ENCODE data around the gene DDR2.
A peak's percentile ranks its signal among the peaks of the same experiment; 100 is the strongest.
"Not testable (repeated sequence)": the region's sequence is repeated elsewhere in the genome, so short reads cannot be mapped to it uniquely, and the experiment has no call there.

Gene DDR2

DNA sequence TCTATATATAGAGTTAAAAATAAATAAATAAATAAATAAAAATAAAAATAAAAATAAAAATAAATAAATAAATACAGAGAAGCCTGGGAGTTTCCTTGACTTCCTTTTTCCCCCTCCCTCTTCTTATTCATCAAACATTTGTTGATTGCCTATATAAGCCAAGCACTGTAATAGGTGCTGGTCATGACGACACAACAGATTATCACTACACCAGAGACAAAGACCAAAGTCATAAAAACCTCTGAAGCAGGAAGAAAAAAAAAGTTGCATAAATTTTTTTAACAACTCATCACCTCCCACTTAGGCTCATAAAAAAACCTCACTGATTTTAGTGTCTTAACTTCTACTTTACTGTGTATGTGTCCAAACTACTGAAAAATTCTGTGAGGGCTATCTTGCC lies 95.2 kb downstream of the DDR2 start:
- DNase-seq: not testable (repeated sequence)

DNA sequence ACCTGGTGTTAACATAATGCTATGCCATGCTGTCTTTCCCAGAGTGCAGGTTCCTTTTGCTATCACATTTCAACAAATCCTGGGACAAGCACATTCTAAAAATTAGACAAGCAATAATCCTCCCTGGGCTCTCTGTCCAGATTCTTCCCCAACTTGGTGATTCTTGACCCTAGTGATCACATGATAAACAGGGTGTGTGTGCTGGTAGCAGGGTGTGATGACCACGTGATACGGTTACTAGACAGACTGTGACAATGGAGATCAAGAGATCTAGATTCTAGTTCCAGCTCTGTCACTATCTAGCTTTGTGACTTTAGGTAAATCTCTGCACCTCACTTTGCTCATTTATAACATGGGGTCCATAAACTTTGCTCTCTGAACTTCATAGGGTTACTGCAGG lies 96.3 kb downstream of the DDR2 start:
- no peak for DNase-seq

DNA sequence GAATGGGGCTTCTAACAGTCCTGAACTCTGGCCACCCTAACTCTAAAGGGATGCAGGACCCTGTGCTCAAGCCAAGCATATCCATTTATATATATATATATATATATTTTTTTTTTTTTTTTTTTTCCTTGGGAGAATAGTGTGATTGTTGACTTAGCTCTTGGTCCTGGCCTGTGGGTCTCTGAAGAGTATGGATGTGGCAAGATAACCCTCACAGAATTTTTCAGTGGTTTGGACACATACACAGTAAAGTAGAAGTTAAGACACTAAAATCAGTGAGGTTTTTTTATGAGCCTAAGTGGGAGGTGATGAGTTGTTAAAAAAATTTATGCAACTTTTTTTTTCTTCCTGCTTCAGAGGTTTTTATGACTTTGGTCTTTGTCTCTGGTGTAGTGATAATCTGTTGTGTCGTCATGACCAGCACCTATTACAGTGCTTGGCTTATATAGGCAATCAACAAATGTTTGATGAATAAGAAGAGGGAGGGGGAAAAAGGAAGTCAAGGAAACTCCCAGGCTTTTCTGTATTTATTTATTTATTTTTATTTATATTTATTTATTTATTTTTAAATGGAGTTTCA lies 97.0 kb downstream of the DDR2 start:
- DNase-seq: not testable (repeated sequence)

DNA sequence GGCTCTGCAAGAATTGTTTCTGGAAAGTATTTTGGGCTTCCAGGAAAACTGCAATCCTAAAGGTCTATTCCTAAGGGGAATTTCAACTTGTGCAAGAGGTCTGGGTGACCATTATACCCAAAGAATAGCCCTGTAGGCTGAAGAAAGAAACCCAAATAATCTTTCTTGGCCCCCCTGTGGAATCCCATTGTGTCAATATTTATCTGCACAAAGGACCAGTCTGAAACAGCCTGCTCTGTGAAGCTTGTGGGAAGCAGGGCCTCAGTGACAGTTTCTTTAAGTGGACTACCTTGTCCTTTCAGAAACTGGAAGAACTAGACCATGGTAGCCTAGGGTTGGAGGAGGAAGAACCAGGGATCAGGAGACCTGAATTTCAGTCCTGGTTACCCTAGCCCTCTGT lies 99.8 kb downstream of the DDR2 start:
- DNase-seq: no peak

DNA sequence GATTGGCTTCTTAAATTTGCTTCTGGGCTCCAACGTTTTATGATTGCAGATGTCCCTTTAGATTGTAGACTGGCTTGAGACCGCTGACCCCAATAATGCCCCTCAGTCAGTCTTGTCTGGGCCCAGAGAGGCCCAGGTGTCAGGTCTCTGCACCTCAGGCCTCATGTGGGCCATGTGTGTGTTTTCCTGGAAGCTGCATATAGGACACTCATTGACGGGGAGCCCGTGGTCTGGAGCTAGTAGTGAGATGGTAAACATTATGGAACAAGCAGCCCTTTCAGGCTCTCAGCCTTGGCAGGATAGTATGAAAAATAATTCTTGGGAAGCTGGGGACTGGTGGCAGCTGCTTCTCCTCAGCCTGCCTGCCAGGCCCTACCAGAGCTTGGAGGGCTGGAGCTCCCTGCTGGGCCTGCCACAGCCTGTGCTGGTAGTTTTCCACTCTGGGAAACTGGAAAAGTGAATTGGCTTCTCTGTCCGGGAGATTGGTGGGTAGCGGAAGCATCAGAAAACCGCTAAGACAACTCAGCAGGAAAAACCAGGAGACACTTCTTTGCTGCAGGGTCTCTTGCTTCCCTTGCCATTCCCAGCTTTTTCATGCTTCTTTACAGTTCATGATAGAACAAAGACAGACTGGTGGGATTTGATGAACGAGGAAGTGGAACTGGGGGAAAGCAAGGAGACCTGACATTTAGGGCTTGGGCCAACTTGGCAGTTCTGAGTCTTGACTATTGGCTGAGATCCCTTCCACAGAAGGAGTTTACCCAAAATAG lies 100.5 kb downstream of the DDR2 start:
- no peak for DNase-seq

DNA sequence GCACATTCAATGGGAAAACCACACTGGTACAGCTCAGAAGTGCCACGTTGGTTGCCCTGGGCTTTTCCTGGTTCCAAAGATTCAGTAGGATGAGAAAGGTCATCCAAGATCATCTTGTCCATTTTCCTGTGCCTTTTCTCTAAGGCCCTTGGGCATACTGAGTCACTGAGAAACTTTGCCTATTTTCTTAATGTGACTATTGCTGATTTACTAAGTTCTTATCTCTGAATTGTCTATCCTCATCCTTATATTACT lies 101.0 kb downstream of the DDR2 start:
- DNase-seq: no peak

DNA sequence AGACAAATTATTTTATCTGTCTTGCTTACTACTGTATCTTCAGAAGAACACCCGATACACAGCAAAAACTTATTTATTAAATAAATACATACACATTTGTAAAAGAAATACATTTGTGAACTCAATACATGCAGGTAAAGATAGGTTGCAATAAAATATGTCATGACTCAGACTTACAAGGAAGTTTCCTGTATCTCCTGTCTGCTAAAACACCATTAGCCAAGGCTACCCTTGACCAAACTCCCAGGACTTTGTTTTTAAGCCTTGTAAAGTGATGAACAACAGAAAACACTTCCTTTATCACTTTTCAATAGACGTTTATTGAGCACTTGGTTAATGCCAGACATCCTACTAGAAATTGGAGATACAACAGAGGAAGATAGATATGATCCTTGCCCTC lies 101.8 kb downstream of the DDR2 start:
- no peak for DNase-seq

DNA sequence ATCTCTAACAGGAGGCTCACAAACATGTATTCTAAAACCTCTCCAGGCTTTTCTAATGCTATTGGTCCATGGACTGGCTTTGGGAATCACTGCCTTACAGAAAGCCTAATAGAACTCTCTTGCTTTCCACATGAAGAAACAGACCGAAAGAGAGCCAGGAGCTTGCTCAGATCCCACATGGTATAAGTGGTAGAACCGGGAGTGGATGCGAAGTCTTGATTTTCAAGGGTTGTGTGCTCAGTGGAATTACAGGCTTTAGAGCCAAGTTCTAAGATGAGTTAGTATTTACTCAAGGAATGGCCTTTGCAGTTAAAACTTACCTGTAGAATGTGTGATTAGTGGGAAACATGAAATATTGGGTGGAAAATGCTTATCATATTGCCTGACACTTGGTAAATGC lies 103.9 kb downstream of the DDR2 start:
- DNase-seq: no peak

DNA sequence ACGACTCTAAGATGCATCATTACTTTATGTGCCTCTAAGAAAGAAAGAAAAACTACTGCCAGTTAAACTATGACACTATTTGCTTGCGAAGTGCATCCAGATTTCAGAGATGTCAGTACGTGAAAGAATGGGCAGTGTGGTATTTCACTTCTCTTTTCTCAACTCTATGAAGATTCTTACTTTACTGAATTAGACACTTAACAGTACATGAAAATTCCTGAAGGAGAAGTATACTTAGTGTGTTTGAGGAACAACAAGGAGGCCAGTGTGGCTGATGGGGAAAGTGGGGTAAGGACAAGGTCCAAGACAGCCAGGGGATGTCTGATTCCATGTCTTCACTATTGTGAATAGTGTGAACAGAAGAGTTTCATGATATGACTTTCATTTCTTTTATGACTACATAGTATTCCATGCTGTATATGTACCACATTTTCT lies 104.4 kb downstream of the DDR2 start:
- no peak for DNase-seq

DNA sequence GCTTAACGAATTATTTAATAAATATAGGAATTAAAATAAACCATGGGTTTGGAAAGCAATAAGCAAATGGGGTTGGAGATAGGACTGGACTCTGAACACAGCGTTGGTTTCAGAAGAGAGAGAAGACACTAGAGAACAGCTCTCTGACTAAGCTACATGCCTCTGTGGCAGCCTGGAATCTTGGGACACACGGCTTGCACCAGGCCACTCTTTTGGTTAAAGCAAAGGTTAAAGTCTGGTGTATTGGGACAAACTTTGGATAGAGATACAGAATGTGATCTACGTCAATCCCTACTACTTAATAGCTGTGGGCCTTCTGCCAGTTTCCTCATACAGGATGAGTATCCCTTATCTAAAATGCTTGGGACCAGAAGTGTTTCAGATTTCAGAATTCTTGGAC lies 108.5 kb downstream of the DDR2 start:
- no peak for DNase-seq

DNA sequence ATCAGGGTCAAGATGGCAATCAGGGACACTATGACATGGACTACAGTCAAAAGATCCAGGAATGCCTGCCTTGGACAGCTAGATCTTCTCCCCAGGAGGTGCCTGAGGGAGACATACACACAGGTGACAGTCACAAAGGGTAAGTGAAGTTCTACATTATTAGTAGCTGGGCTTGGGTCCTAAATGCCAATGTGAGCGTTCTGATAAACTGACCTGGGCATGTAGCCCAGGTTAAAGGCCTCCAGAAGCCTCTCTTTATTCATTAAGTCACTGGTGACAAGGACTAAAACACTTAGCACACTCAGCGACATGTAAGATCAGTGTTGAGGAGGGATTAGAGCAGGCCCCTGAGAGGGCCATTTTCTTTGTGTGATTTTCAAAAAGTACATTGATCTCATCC lies 109.3 kb downstream of the DDR2 start:
- no peak for DNase-seq

DNA sequence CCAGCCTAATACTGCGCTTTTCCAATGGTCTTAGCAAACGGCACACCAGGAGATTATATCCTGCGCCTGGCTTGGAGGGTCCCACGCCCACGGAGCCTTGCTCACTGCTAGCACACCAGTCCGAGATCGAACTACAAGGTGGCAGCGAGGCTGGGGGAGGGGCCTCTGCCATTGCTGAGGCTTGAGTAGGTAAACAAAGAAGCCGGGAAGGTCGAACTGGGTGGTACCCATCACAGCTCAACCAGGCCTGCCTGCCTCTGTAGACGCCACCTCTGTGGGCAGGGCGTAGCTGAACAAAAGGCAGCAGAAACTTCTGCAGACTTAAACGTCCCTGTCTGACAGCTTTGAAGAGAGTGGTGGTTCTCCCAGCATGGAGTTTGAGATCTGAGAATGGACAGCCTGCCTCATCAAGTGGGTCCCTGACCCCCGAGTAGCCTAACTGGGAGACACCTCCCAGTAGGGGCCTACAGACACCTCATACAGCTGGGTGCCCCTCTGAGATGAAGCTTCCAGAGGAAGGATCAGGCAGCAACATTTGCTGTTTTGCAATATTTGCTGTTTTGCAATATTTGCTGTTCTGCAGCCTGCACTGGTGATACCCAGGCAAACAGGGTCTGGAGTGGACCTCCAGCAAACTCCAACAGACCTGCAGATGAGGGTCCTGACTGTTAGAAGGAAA lies 114.1 kb downstream of the DDR2 start:
- not testable (repeated sequence) for DNase-seq

DNA sequence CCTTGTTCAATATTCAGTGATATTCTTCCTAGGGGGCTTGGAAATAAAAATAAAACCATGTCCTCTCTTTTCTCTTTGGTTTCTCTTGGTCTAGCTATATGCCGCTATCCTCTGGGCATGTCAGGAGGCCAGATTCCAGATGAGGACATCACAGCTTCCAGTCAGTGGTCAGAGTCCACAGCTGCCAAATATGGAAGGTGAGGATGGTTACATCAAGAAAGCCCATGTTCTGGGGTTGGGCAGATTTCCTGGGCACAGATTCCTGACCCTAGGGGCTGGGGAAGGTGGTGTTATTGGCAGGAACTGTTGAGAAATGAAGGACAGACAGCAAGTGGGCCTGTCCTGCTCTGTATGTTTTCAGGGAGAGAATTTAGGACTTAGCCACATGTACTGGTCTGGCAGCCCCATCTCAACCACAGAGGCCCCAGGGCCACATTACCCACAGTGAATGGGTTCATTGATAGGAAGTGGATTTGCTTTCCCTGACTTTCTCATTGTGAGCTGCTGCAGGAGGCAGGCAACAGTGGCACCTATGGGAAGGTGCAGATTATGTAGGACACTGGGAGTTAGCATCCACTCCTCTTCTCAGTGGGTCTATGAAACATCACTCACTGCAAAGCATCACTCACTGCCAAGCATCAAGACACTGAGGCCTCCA lies 120.9 kb downstream of the DDR2 start:
- no peak for DNase-seq

DNA sequence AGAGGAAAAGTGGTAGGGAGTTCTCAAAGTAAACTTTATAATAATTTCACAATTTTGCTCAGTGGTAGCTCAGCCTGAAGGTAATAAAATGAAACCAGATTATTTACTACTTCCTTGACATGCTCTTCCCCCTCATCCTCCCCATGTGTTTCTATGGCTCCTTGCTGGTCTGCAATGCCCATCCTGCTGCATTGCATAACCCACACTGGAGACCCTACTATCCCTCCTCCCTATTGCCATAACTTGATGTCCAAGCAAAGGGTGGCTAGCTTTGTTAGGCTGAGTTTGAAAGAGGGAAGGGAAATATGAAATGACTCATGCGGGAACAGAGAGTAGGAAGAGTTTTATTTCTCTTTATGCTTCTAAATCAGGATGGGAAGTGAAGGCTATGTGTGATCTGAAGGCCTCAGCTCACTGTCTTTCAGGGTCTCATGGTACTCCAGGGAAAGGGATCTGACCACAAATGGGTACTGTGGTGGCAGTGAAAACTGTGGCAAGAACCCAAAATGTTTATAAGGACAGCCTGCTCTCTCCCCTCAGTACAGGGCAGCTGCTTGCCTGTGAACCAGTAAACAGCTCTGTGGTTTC lies 121.8 kb downstream of the DDR2 start:
- no peak for DNase-seq

DNA sequence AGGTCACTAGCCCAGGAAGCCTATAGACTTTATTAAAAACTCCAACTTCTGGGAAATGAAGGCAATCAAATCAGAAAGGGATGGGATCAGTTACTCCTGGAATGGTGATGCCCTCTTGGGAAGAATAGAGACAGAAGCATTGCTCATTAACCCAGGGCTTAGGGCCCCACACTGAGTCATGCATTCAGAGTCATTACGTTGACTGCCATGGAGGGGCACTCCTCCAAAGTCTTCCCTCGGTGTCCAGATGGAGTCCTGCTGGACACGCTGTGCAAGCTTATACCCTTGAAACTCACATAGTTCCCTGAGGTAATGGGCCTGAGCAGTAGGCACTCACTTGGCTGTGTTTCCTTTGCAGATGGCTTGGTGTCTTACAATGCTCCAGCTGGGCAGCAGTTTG lies 123.0 kb downstream of the DDR2 start:
- DNase-seq: peak in 1 of 2 experiments; percentile 32

DNA sequence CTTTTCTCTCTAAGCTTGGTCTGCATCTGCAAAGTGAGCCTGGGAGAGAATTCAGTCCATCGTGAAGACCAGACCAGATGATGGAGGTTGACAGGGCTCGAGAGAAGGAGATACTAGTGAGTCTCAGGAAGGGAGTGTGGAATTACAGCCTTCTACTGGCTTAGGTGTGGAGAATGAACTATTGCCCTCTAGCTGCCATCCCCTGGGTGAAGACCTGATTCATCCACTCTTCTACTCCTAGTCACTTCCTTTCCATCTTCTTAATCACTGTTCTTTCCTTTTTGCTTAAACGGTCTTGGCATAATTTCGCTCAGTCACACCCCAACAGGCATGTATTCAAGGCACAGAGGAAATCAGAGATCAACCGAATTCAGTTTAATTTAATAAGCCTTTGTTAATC lies 124.3 kb downstream of the DDR2 start:
- DNase-seq: no peak

DNA sequence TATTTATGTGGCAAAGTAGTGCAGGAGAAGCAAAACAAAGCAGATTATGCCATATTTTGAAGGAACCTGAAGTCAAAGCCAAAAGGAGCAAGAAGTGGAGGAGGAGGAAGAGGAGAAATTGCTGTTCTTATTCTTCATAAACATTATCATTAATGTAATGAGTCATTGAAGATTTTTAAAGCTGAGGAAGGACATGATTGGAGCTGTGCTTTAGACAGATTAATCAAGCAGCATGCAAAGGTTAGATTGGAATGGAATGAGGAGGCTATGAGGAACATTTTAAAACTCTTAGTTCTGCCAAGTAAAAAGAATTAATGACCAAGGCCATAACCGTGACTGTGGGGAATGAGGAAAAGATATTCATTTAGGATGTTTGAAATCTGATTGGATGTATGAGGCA lies 125.2 kb downstream of the DDR2 start:
- no peak for DNase-seq

DNA sequence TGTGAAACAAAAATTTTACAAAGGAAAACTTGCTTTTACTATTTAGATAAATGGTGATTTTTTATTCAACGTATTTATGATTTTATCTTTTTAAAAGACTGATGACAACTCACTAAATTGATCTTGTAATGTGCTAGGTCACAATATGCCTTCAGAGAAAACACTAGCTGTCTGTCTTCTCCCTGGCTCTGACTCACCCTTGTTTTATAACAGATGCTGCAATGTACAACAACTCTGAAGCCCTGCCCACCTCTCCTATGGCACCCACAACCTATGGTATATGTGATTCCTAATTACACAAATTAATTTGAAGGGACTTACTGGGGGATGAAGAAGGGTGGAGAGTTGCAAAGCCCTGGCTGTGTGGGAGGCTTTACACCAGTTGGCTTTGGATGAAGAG lies 133.5 kb downstream of the DDR2 start:
- no peak for DNase-seq

DNA sequence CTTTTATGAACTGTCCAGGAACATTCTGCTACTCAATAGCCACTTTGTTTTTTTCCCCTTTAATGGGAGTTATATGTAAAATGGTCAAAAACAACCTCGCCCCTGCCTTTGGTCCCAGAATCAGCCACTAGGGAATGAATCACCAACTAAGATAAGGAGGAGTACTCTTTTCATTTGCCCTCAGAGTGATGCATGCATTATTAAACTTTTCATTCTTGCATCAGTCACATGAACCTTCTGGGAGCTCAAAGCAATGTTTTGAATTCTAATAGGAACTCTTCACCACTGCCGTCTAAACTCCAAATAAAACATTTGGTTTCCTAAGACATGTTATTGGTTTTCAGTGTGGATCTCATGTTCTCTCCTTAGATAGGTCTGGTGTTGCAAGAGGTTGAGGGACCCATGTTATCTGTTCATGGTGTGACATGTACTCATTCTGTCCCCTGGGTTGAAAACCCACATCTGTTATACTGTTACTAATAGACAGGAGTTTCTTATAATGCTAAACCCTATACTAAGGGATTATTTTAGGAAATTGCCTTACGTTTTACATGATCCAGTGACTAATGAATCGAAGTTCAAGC lies 140.4 kb downstream of the DDR2 start:
- no peak for DNase-seq

DNA sequence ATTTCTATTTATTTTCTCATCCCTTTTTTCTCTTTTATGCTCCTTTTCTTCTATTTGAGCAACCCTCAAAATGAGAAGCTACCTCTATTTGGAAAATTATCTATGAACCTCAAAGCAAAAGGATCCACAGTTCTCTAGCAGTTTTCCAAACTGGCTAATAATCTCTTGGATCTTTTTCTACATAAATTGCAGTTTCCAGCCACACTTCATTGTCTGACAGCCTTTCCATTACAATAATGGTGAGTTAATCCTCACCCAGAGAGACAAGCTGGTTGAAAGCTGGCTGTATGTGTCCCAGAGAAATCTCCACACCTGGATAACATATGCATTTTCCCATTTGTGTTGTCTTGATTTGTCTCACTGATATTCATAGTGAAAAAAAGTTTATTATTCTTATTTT lies 141.7 kb downstream of the DDR2 start:
- no peak for DNase-seq

DNA sequence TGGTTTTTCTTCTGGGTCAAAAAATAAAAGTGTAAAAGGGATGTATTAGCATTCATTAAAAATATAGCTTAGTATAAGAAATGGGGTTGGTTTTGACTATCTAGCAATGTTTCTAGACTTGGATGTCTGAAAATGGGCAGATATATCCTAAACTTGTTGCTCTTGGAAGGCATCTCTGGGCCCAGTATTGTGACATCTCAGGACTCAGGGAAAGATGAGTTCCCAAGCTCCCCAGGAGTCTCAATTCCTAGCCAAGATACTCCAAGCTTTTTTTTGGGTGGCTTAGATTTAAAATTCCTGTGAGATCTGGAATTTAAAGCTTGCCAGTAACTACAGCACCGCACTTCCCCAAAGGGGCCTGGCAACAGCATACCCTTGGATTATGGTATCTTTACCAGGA lies 146.8 kb downstream of the DDR2 start:
- DNase-seq: no peak

DNA sequence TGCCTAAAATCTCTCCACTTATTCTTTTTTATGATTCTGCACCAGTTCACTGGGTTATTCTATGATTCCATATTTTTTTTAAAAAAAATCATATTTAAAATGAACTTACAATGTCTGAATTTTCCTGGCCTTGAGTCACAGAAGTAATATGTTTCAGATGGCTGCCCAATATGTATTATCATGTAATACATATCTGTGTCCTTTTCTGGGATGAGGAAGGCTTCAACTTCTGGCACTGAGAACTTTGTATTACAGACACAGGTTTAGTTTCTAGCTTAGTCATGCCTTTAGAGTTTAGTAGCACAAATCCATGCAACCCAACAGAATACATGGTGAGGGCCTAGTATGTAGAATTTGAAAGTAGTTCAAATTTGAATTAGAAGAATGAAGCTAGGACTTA lies 150.4 kb downstream of the DDR2 start:
- DNase-seq: no peak

DNA sequence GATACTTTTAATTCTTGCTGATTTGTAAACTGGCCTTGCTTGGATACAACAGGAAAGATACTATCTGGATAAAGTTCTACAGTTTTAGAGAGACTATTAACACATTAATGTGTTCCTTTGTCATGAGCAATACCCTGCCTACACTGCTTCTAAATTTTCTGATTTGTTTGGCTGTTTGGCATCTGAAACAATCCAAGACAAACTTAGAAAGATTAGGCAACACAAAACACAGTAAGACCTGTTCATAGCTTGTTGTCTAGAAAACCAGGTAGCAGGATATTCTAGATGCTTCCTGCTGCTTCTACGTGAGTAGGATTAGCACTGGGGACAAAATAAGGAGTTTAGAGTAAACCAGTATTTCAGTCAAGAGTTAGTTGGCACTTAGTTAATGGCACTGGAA lies 152.7 kb downstream of the DDR2 start:
- not testable (repeated sequence) for DNase-seq
